NT2/D1 (cell line): Measurements from ENCODE around the gene TFIP11.

Source experiments
- SUZ12 ChIP-seq: IDR thresholded peaks from 2 replicates; pipeline ENCODE4 v1.6.1; 2011; ENCODE audit not compliant: insufficient read length, insufficient read depth; ENCODE audit errors: extremely low read depth
- ZNF274 ChIP-seq: IDR thresholded peaks from 2 replicates; pipeline ENCODE4 v1.6.1; 2011; ENCODE audit warnings: mild to moderate bottlenecking, low read depth, low read length

GRCh38 chr22:26525946-26526564, 13.8 kb upstream of the TFIP11 start:
- no peak for TF ChIP-seq ZNF274
- no peak for TF ChIP-seq SUZ12
